ENCODE measurements around the gene FOXG1. TPM values are rescaled to one million over a fixed set of nuclear protein-coding genes. Genes with fewer than 3 reads are reported as not detected.

Gene FOXG1
- not detected in 2 replicates for total RNA-seq

GRCh38 chr14:28766469-28766955, at the start of gene FOXG1:
TSS of gene FOXG1 (plus strand) at chr14:28766787. CDS start at chr14:28767280, 493 bp downstream.
- intact Hi-C loops (cut with micrococcal nuclease) = no loop called here

GRCh38 chr14:28719130-28719529, 47.5 kb upstream of the FOXG1 start:
- intact Hi-C loops (cut with micrococcal nuclease) = no loop called here

DNA sequence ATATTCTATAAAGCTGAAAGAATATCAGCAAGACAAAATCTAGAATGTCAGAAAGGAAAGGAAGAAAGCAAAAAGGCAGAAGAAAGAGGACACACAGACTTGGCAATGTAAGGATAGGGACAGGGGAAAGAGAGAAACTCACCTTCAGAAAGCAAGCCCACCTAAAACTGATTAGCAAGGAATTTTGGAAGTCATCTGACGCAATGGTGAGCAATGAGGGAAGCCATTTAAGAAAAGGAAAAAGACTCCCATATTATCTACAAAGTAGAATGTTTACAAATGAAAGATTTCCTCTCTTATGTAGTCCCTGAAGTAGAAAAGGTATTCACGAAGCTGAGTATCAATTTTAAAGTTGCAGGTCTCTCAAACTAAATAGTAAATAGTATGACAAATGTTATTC, 35.2 kb upstream of the FOXG1 start:
- intact Hi-C loops (cut with micrococcal nuclease) = no loop called here

GRCh38 chr14:28742171-28742846, 24.3 kb upstream of the FOXG1 start:
- intact Hi-C loops (cut with micrococcal nuclease) = no loop called here

DNA sequence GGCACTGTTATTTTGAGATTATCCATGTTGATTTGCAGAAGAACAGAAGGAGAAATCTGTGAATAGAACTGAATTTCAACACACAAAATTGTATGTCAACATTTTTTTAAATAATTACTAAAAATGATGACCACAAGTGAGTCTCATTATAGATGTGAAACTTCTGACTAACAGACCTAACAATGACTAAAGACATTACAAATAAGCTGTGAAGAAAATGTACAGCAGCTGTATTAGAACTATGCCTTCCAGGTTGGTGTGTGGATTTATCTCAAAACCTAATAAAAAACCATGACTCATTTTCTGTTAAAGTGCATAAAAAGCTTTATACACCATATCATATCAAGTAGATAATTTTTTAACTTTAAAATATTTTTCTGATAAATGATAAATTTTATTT, 22.5 kb upstream of the FOXG1 start:
- intact Hi-C loops (cut with micrococcal nuclease) = no loop called here

- intact Hi-C loops (cut with micrococcal nuclease) = no loop called here
Measured at GRCh38 chr14:28745176-28745575, 21.4 kb upstream of the FOXG1 start.

DNA sequence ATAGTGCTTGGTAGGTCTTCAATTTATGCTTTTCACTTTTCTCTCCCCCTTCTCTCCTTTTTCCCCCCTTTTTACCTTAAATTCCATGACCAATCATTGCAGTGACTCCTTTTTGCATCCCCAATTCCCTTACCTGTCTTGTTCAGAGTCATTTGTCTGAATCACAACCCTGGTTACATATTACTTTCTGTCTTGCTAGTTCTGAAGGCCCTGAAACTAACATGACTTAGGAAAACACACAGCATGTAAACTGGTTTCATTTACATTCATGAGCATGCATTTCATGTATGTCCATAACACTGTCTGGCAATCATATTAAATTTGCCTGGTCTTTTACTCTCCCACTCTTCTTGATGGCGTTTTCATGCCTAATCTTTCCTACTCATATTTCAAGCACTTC, 20.3 kb upstream of the FOXG1 start:
- intact Hi-C loops (cut with micrococcal nuclease) = no loop called here

- intact Hi-C loops (cut with micrococcal nuclease) = loop anchor here (2.0 kb wide), 1 partner anchor 785 kb away; no protein-coding TSS in a partner anchor
Measured at GRCh38 chr14:28751467-28752058, 15.0 kb upstream of the FOXG1 start.

DNA sequence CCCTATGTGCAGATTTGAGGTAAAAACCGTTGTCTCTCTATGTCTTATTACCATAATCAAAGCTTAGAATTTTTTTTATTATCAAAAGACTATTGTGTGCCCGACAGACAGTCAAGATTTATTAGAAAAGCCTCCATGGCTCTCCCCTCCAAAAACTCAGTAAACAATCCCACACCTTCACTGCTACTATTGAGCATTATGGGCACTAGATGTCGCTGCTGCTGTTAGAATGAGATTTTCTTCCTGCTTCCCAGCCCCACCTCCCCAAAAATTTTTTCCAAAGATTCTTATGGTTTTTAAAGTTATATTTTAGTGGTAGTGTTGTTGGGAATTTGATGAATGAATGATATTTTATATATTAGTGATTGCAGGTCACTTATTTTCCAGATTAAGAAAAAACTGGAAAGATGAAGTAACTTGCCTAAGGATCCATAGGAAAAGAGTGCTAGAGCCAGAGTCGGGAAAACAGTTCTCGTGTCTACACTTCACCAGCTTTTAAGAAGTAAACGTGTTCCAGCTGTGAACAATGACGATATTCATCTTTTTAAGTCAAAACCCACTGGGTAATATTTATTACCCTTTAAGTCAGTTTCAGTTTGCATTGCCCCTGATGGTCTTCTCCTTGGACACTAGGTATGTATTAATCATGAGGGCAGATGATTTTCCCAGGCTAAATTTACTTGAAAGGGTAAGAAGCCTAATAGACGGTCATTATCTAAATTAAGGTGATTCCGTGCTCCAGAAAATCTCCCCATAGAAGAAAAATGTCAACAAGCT, 12.2 kb upstream of the FOXG1 start:
- intact Hi-C loops (cut with micrococcal nuclease) = loop anchor here (1.0 kb wide), 1 partner anchor 1516 kb away; no protein-coding TSS in a partner anchor

DNA sequence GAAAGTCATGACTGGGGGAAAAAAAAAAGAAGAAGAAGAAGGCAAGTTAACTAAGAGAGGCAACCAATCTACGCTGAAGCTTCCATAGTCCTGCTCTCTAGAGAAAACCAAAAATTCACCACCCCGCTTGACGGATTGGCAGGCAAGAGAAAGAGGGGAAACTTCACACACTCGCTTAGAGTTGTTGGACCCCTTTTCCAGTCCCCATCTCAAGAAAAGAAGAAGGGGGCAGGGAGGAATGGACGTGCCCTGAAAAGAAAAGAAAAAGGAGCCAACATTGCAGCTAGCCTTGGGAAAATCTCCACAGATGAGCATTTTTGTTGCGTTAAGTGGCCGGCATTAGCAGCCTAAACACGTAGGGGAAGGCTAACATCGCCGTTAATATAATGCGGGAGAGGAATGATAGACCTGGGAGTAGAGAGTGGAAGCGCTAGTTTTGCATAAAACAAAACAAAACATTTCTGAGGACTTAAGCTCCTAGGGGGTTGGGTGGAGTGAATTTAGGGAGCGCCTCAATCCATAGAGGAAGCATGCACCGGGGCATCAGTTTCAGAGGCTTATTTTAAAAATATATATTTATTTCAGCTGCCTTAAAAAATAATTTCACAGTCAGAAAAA, 11.3 kb upstream of the FOXG1 start:
- intact Hi-C loops (cut with micrococcal nuclease) = loop anchor here (5.0 kb wide), 1 partner anchor 1457 kb away; no protein-coding TSS in a partner anchor

GRCh38 chr14:28755884-28756268, 10.7 kb upstream of the FOXG1 start:
- intact Hi-C loops (cut with micrococcal nuclease) = loop anchor here (2.0 to 5.0 kb wide), 2 partner anchors 15 to 1456 kb away; no protein-coding TSS in a partner anchor

- intact Hi-C loops (cut with micrococcal nuclease) = loop anchor here (2.0 to 5.0 kb wide), 2 partner anchors 14 to 1456 kb away; no protein-coding TSS in a partner anchor
Measured at GRCh38 chr14:28756269-28756883, 10.2 kb upstream of the FOXG1 start.

DNA sequence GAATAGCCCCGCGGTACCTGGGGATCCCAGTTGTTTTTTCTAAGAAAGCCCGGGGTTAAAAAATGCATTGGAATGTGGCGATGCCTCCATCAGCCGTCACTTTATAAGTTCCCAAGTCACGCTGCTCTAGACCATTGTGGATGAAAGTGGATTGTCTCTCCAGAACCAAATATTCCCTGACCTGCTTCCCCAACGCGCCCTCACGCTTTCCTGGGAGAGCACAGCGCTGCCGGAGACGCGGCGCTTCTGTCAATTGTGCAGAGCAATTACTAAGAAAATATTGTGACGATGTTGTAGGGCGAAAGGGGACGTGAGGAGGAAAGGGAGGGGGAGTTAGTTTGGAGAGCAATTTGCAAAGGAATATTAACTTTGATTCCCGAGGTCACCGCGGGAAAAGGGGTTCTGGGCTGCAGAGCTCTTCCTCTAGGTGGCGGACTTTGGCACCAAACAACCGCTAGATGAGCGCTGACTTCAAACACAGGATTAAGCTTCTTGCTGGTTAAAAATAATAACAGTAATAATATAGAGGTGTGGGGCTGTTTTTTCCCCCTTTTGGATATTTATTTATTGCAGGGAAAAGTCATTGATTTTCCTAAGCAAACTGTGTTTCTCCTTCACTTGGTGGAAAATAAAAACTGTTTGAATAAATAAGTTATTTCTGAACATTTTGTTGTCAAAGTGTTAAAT, 9.6 kb upstream of the FOXG1 start:
- intact Hi-C loops (cut with micrococcal nuclease) = loop anchor here (2.0 to 5.0 kb wide), 2 partner anchors 14 to 1455 kb away; no protein-coding TSS in a partner anchor

- intact Hi-C loops (cut with micrococcal nuclease) = loop anchor here (2.0 to 5.0 kb wide), 2 partner anchors 13 to 1455 kb away; no protein-coding TSS in a partner anchor
Measured at GRCh38 chr14:28757786-28758185, 8.8 kb upstream of the FOXG1 start.

DNA sequence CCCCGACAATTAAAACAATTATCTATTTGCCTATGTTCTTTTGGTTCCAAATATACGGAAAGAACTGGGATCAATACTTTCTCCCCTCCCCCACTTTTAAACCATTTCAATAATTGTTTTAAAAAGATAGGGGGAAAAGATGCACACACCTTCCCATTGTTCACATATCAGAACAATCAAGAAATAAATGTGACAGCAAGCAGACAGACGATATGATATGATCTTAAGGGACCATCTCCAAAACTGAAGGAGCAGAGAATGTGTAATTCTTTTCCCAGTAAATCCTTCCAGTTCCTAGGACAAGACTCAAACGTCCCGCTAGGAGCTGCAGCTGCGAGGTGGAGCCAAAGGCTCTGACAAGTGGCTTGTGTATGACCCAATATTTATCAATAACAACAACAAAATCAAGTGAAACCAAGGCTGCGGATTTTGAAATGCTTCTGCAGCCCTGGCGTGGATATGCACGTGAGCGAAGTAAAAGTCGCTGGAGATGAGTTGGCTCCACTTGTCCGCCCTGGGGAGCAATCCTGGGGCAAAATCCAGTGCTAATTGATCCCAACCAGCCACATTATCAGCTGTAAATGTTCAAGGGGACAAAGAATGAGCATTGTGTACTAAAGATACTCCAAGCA, 8.2 kb upstream of the FOXG1 start:
- intact Hi-C loops (cut with micrococcal nuclease) = loop anchor here (5.0 kb wide), 1 partner anchor 1454 kb away; no protein-coding TSS in a partner anchor

GRCh38 chr14:28758885-28759652, 7.5 kb upstream of the FOXG1 start:
- intact Hi-C loops (cut with micrococcal nuclease) = loop anchor here (5.0 kb wide), 1 partner anchor 1453 kb away; no protein-coding TSS in a partner anchor

DNA sequence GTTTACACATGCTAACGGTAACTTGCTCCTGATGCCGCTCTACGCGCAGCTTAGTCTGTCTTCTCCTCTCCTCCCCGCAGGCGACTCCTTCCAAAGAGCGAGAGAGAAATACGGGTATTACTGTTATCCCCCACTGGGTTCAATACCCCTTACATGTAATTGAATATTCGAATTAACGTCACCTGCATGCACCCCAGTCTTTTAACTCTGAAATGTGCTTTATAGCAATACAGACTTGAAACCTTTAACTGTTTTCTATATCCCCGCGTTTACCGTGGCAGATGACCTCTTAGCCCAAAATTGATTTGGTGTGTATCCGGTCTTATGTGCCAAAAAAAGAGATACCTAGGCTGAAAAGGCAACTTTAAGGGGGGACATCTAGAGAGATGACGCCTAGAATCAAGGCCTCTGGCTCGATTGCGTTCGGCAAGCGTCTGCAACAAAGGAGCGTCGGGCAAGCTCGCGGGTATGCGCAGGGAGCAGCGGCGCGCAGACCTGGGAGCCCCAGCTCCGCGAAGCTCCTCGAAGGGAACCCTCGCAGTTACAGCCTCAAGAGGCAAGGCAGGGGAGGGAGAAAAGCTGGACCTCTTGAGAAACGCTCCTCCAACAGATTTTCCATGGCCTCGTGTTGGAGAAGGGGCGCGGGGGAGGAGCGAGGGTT, 6.8 kb upstream of the FOXG1 start:
- intact Hi-C loops (cut with micrococcal nuclease) = loop anchor here (5.0 kb wide), 1 partner anchor 1453 kb away; no protein-coding TSS in a partner anchor

GRCh38 chr14:28760431-28760996, 6.1 kb upstream of the FOXG1 start:
- intact Hi-C loops (cut with micrococcal nuclease) = no loop called here
